Naive thymus-derived CD4-positive, alpha-beta T cell (primary cell): ENCODE data around the gene SCN1B. TPM values are rescaled to one million over a fixed set of nuclear protein-coding genes. Genes with fewer than 3 reads are reported as not detected.
"Not testable (repeated sequence)": the region's sequence is repeated elsewhere in the genome, so short reads cannot be mapped to it uniquely, and the experiment has no call there.

Experiments
- ATAC-seq: fragments of 150-1000 bp; cut with Tn5 transposase; 2 replicates; pipeline ENCODE4 v1.10.0; 2021; ENCODE audit warnings: mild to moderate bottlenecking, moderate library complexity
- CTCF ChIA-PET: fragments of 350-600 bp; sonication (Branson Sonifier 250); formaldehyde crosslinking; loops from one replicate; lab custom pipeline; 2021; ENCODE audit warnings: antibody characterized with exemption; lab: Charles Lee
- POLR2A ChIA-PET: fragments of 350-600 bp; sonication (Branson Sonifier 250); formaldehyde crosslinking; loops from one replicate; lab custom pipeline; 2021; ENCODE audit warnings: antibody characterized with exemption, inconsistent platforms; lab: Charles Lee
- DNase-seq, 9 donors: peaks; one replicate each; pipeline versions ENCODE4 v3.0.0 to v3.0.0-alpha.2; 2020 to 2022; ENCODE audit warnings: mixed read lengths in 1 of 9
- H3K27ac ChIP-seq: one replicate; pipeline ENCODE4 v1.7.0; 2013; ENCODE audit warnings: mild to moderate bottlenecking, low read depth, low read length, moderate library complexity
- H3K27me3 ChIP-seq, 2 donors: one replicate each; pipeline ENCODE4 v1.7.0; 2013; ENCODE audit warnings: low read length in 2 of 2, mild to moderate bottlenecking in 2 of 2, moderate library complexity in 2 of 2; ENCODE audit not compliant: control insufficient read depth in 2 of 2, insufficient read depth in 2 of 2
- H3K36me3 ChIP-seq, 3 experiments: 1 replicate in 2 of 3; 2 replicates in 1 of 3; pipeline ENCODE4 v1.7.0; 2013; ENCODE audit warnings: low read length in 3 of 3, mild to moderate bottlenecking in 3 of 3, moderate library complexity in 1 of 3; ENCODE audit not compliant: insufficient read depth in 3 of 3, control insufficient read depth in 2 of 3
- H3K4me1 ChIP-seq, 2 donors: one replicate each; pipeline ENCODE4 v1.7.0; 2013; ENCODE audit warnings: low read length in 2 of 2, mild to moderate bottlenecking in 2 of 2, moderate library complexity in 1 of 2; ENCODE audit not compliant: control insufficient read depth in 2 of 2, insufficient read depth in 2 of 2
- H3K4me3 ChIP-seq: 2 replicates; pipeline ENCODE4 v1.7.0; 2013; ENCODE audit warnings: mild to moderate bottlenecking, low read length
- H3K9me3 ChIP-seq, 3 experiments: 1 replicate in 2 of 3; 2 replicates in 1 of 3; pipeline ENCODE4 v1.7.0; 2013; ENCODE audit warnings: low read length in 3 of 3; ENCODE audit not compliant: control insufficient read depth in 2 of 3
- H3K27ac Mint-ChIP-seq, 9 donors: one replicate each; pipeline ENCODE4 v1.8.0; 2020 to 2022; ENCODE audit warnings: mixed read lengths in 9 of 9, mild to moderate bottlenecking in 8 of 9, moderate library complexity in 5 of 9, inconsistent platforms in 2 of 9
- H3K27me3 Mint-ChIP-seq, 5 donors: one replicate each; pipeline ENCODE4 v1.8.0; 2021 to 2022; ENCODE audit warnings: mixed read lengths in 5 of 5, mild to moderate bottlenecking in 1 of 5
- H3K36me3 Mint-ChIP-seq, 5 donors: one replicate each; pipeline ENCODE4 v1.8.0; 2020 to 2022; ENCODE audit warnings: mixed read lengths in 5 of 5, mild to moderate bottlenecking in 3 of 5, inconsistent platforms in 1 of 5
- H3K4me1 Mint-ChIP-seq, 7 donors: one replicate each; pipeline ENCODE4 v1.8.0; 2020 to 2022; ENCODE audit warnings: mixed read lengths in 7 of 7, mild to moderate bottlenecking in 3 of 7, inconsistent platforms in 1 of 7
- H3K4me3 Mint-ChIP-seq, 10 donors: one replicate each; pipeline ENCODE4 v1.8.0; 2020 to 2022; ENCODE audit warnings: mild to moderate bottlenecking in 10 of 10, mixed read lengths in 10 of 10, moderate library complexity in 6 of 10, inconsistent platforms in 2 of 10
- H3K9me3 Mint-ChIP-seq, 11 donors: one replicate each; pipeline ENCODE4 v1.8.0; 2020 to 2022; ENCODE audit warnings: mixed read lengths in 11 of 11, mild to moderate bottlenecking in 4 of 11, inconsistent platforms in 1 of 11, moderate library complexity in 1 of 11
- intact Hi-C, 2 donors: fragments of 100-400 bp; cut with micrococcal nuclease; formaldehyde crosslinking; loops; one replicate each; pipeline ENCODE4 v1.15.1; 2023
- polyA plus RNA-seq, 2 donors: library from polyadenylated mRNA; unstranded; fragments of 300-500 nt; fragmentation: Illumina TruSeq; gene quantifications; one replicate each; pipeline ENCODE4 v1.2.3, GENCODE V29; 2021
- total RNA-seq, 6 experiments: library from RNA in 5 of 6; stranded (reverse) in 5 of 6; gene quantifications; 1 replicate in 5 of 6; 2 replicates in 1 of 6; pipeline ENCODE4 v1.2.3 and lab custom pipeline; 2021 to 2026

The SCN1B gene
- total and polyA plus RNA-seq, 7 experiments from 2014 or later, result 0.23 to 1.9 (median 1.6) TPM; not detected in 1

DNA sequence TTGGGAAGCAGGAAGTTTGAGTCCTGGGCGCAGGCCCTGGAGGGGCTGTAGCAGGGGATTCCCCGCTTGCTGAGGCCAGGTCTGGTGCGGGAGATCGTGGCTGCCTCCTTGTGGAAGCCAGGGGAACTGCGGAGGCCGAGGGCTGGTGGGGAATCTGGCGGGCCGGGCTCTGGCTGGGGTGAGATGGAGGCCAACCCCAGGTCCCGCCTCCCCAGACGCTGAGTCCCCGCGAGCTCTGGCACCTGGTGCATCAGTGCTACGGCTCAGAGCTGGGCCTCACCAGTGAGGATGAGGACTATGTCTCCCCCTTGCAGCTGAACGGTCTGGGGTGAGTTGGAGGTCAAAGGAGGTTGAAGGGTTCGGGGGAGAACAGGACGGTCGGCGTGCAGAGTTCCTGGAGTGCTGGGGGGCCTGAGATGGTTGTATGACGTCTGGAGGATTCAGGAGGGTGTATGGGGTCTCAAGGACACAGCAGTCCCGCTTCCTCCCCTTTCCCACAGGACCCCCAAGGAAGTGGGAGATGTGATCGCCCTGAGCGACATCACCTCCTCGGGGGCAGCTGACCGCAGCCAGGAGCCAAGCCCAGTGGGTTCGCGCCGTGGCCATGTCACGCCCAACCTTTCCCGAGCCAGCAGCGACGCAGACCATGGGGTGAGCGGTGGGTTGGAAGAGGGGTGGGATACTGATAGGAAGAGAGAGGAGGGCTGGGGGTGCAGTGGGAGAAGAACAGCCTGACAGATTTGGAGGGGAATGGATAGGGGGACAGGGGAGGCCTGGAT, 17.0 kb upstream of the SCN1B start:
- Histone ChIP-seq H3K36me3 (peaks cover 8 to 68% (median 27%) of the 10 kb centered on the region in 3 experiments), H3K4me3 (peak overlapping the region; percentile 48), H3K9me3 (no peaks in the 10 kb centered on the region), H3K27ac (peak overlapping the region; percentile 75), H3K4me1 (peaks cover 57 to 59% of the 10 kb centered on the region in 2 donors), H3K27me3 (no peaks in the 10 kb centered on the region)
- CTCF ChIA-PET, result interaction anchor here (0.5 to 8.6 kb wide), 18 partner anchors 10 to 174 kb away, joined by 3 to 138 read pairs (median 4); partner anchors contain the start of gene GRAMD1A
- H3K4me1 Mint-ChIP-seq, result peaks cover 41 to 83% (median 67%) of the 10 kb centered on the region in 7 donors
- POLR2A ChIA-PET, result interaction anchor here (0.8 to 11.9 kb wide), 11 partner anchors 14 to 241 kb away, joined by 3 to 237 read pairs (median 6); partner anchors contain the start of genes FXYD5, GRAMD1A, ZNF30 and ZNF599
- peaks cover 4 to 56% (median 28%) of the 10 kb centered on the region in 5 donors for H3K36me3 Mint-ChIP-seq
- peak; percentile 73 to 87 (median 79) for DNase-seq
- no peaks in the 10 kb centered on the region for H3K27me3 Mint-ChIP-seq
- H3K27ac Mint-ChIP-seq, result peak overlapping the region; percentile 76 to 99 (median 96)
- intact Hi-C loops, result loop anchor here (1.0 to 5.0 kb wide), 8 partner anchors 10 to 281 kb away; partner anchors contain the start of genes ZNF181 (in 1 of the 2) and ZNF599 (in 1 of the 2)
- H3K4me3 Mint-ChIP-seq, result peak overlapping the region; percentile 76 to 94 (median 86)
- peaks cover 0 to 2% (median 0%) of the 10 kb centered on the region in 11 donors for H3K9me3 Mint-ChIP-seq
- peak; percentile 83 for ATAC-seq

DNA sequence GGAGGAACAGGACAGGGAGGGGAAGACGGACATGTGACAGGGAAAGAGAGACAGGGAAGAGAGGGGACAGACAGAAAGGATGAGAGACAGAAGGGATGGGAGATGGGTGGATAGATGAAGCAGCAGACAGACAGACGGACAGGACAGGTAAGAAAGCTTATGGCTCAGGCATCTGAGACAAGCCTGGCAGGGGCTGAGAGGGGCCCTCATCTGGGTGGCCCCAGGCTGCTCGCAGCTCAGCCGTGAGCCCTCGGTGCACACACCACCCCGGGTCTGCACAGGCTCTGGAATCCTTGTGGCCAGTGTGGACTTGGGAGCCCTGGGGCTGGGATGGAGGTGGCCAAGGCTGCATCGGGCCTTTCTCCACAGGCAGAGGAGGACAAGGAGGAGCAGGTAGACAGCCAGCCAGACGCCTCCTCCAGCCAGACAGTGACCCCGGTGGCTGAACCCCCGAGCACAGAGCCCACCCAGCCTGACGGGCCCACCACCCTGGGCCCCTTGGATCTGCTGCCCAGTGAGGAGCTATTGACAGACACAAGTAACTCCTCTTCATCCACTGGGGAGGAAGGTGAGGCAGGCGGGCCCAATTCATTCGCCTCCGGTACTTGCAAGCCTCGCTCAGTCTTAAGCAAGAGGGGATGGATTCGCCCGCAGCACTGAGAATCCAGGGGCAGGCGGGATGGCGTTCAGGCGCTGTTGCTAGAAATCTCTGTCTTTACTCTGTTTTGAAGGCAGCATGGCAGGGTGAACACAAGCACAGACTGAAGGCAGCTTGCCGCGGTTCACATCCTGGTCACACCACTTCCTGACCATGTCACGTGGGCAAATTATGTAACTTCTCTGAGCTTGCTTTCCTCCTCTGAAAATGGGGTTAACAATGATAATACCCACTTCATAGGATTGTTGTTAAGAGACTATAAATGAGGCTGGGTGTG, 16.2 kb upstream of the SCN1B start:
- DNase-seq (peak in 8 of 9 donors; percentile 39 to 91 (median 87)), ATAC-seq (peak; percentile 81)
- peaks cover 8 to 71% (median 35%) of the 10 kb centered on the region in 3 experiments for H3K36me3 ChIP-seq
- H3K27me3 Mint-ChIP-seq, result no peaks in the 10 kb centered on the region
- H3K27me3 ChIP-seq, result no peaks in the 10 kb centered on the region
- H3K27ac ChIP-seq, result peak overlapping the region; percentile 75
- H3K4me3 ChIP-seq, result peak overlapping the region; percentile 48
- H3K9me3 Mint-ChIP-seq, result peaks cover 0 to 2% (median 0%) of the 10 kb centered on the region in 11 donors
- ChIA-PET CTCF (interaction anchor here (0.7 to 8.6 kb wide), 15 partner anchors 11 to 242 kb away, joined by 3 to 138 read pairs (median 4); partner anchors contain the start of gene GRAMD1A), POLR2A (interaction anchor here (0.6 to 11.9 kb wide), 23 partner anchors 8 to 439 kb away, joined by 3 to 237 read pairs (median 4); partner anchors contain the start of genes FXYD5, GRAMD1A, SCN1B and ZNF30)
- intact Hi-C loops, result loop anchor here (1.0 to 5.0 kb wide), 12 partner anchors 11 to 375 kb away; partner anchors contain the start of genes SCN1B (in 1 of the 2), ZNF181 (in 1 of the 2) and ZNF599 (in 1 of the 2)
- no peaks in the 10 kb centered on the region for H3K9me3 ChIP-seq
- peaks cover 57 to 59% of the 10 kb centered on the region in 2 donors for H3K4me1 ChIP-seq
- H3K36me3 Mint-ChIP-seq, result peaks cover 4 to 55% (median 28%) of the 10 kb centered on the region in 5 donors
- peak overlapping the region; percentile 83 to 99 (median 96) for H3K27ac Mint-ChIP-seq
- peaks cover 44 to 78% (median 67%) of the 10 kb centered on the region in 7 donors for H3K4me1 Mint-ChIP-seq
- peak overlapping the region; percentile 76 to 94 (median 86) for H3K4me3 Mint-ChIP-seq

DNA sequence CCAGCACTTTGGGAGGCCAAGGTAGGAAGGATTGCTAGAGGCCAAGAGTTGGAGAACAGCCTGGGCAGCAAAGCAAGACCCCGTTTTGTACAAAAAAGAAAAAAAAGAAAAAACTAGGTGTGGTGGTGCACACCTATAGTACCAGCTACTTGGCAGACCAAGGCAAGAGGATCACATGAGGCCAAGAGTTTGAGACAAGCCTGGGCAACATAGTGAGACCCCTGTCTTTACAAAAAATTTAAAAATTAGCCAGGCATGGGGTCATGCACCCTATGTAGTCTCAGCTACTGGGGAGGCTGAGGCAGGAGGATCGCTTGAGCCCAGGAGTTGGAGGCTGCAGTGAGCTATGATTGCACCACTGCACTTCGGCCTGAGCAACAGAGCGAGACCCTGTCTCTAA, 15.5 kb upstream of the SCN1B start:
- ChIA-PET POLR2A (interaction anchor here (0.6 to 11.9 kb wide), 21 partner anchors 8 to 1980 kb away, joined by 3 to 237 read pairs (median 4); partner anchors contain the start of genes FXYD5, GRAMD1A, SCN1B and ZNF30), CTCF (interaction anchor here (0.7 to 8.6 kb wide), 12 partner anchors 12 to 243 kb away, joined by 3 to 138 read pairs (median 4); partner anchors contain the start of gene GRAMD1A)
- peaks cover 9 to 55% (median 32%) of the 10 kb centered on the region in 5 donors for H3K36me3 Mint-ChIP-seq
- Histone ChIP-seq H3K27ac (peak overlapping the region; percentile 75), H3K4me1 (peaks cover 57 to 59% of the 10 kb centered on the region in 2 donors), H3K4me3 (peak overlapping the region; percentile 11), H3K36me3 (peaks cover 8 to 71% (median 38%) of the 10 kb centered on the region in 3 experiments)
- not testable (repeated sequence) for H3K27me3 ChIP-seq, H3K27me3 Mint-ChIP-seq, DNase-seq, ATAC-seq, H3K9me3 Mint-ChIP-seq, H3K9me3 ChIP-seq
- peak overlapping the region; percentile 73 to 94 (median 86) for H3K4me3 Mint-ChIP-seq
- H3K4me1 Mint-ChIP-seq, result peaks cover 47 to 77% (median 65%) of the 10 kb centered on the region in 7 donors
- H3K27ac Mint-ChIP-seq, result peak overlapping the region; percentile 83 to 99 (median 96)
- intact Hi-C loops, result loop anchor here in 1 of 2 donors (1.0 to 5.0 kb wide), 7 partner anchors 13 to 375 kb away; partner anchors contain the start of genes SCN1B, ZNF181 and ZNF599

DNA sequence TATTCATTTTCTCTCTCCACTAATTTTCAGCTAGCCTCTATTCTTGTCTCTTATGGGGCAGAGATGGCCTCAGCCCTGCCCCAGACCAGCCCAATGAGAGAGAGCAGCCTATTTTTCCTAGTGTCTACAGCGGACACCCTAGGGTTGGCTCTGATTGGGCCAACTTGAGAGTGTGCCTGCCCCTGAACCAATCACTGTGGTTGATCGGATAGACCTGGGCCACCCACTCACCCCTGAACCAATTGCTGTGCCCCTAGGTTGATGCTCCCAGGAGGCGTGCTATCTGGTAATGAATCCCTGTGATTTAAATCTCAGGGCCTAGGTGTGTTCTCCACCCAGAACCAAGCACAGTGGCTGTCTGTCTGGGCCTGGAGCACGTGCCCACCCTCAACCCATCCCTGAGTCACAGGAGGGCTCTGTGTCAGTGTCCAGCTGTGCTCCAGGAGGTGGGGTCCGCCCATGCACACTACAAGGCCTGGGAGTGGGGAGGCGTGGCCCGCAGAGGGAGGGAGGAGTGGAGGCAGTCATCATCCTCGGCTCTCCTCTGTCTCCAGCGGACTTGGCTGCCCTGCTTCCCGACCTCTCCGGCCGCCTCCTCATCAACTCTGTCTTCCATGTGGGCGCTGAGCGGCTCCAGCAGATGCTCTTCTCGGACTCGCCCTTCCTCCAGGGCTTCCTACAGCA, 14.9 kb upstream of the SCN1B start:
- no peaks in the 10 kb centered on the region for H3K27me3 ChIP-seq
- CTCF ChIA-PET, result interaction anchor here (1.2 to 8.6 kb wide), 5 partner anchors 15 to 176 kb away, joined by 3 to 138 read pairs (median 12); partner anchors contain the start of gene GRAMD1A
- no peak overlapping the region for H3K4me3 ChIP-seq
- POLR2A ChIA-PET, result interaction anchor here (0.6 to 11.9 kb wide), 11 partner anchors 12 to 1981 kb away, joined by 3 to 237 read pairs (median 8); partner anchors contain the start of genes GRAMD1A, SCN1B and ZNF792
- ATAC-seq, result no peak
- no peak for DNase-seq
- H3K36me3 ChIP-seq, result peaks cover 14 to 71% (median 34%) of the 10 kb centered on the region in 3 experiments
- Mint-ChIP-seq H3K4me1 (peaks cover 47 to 76% (median 62%) of the 10 kb centered on the region in 7 donors), H3K27me3 (no peaks in the 10 kb centered on the region), H3K4me3 (peak overlapping the region in 6 of 10 donors; percentile 9 to 94 (median 88)), H3K36me3 (peaks cover 7 to 57% (median 30%) of the 10 kb centered on the region in 5 donors), H3K9me3 (peaks cover 0 to 4% (median 0%) of the 10 kb centered on the region in 11 donors), H3K27ac (peak overlapping the region in 8 of 9 donors; percentile 87 to 99 (median 96))
- intact Hi-C loops, result no loop called here
- H3K27ac ChIP-seq, result peak overlapping the region; percentile 75
- H3K4me1 ChIP-seq, result peaks cover 55 to 58% of the 10 kb centered on the region in 2 donors
- no peaks in the 10 kb centered on the region for H3K9me3 ChIP-seq

DNA sequence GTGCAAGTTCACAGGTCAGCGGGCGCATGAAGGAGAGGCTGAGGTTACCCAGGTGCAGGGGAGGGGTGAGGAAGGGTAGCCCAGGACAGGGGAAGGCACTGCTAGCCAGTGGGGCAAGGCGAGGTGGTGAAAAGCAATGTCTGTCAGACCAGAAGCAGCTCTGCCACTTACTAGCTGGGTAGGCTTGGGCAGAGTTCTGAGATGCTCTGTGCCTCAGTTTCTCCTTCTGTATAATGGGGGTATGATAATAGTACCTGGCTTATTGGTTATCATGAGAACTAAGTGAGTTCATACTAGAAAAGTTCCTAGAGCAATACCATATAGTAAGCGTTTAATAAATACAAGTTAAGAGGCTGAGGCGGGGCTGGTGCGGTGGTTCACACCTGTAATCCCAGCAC, 14.3 kb upstream of the SCN1B start:
- H3K27ac ChIP-seq, result peak overlapping the region; percentile 75

More for the DNA sequence above, 14.3 kb upstream of the SCN1B start:
- H3K36me3 Mint-ChIP-seq, result peaks cover 5 to 57% (median 33%) of the 10 kb centered on the region in 5 donors
- Histone ChIP-seq H3K36me3 (peaks cover 19 to 71% (median 37%) of the 10 kb centered on the region in 3 experiments), H3K9me3 (no peaks in the 10 kb centered on the region), H3K27me3 (no peaks in the 10 kb centered on the region), H3K4me3 (no peak overlapping the region), H3K4me1 (peaks cover 50 to 53% of the 10 kb centered on the region in 2 donors)
- ATAC-seq (no peak), DNase-seq (no peak)
- peak overlapping the region in 8 of 9 donors; percentile 76 to 98 (median 92) for H3K27ac Mint-ChIP-seq
- ChIA-PET CTCF (interaction anchor here (1.1 kb wide), 1 partner anchor 28 kb away, joined by 3 read pairs; no protein-coding TSS in a partner anchor), POLR2A (interaction anchor here (1.2 to 11.9 kb wide), 4 partner anchors 17 to 52 kb away, joined by 4 to 237 read pairs (median 84); partner anchors contain the start of genes GRAMD1A and ZNF792)
- H3K4me3 Mint-ChIP-seq, result peak overlapping the region in 3 of 10 donors; percentile 9 to 43 (median 19)
- intact Hi-C loops, result no loop called here
- H3K9me3 Mint-ChIP-seq, result peaks cover 0 to 4% (median 0%) of the 10 kb centered on the region in 11 donors
- H3K27me3 Mint-ChIP-seq, result no peaks in the 10 kb centered on the region
- peaks cover 43 to 70% (median 63%) of the 10 kb centered on the region in 7 donors for H3K4me1 Mint-ChIP-seq
